Neural cell (in vitro differentiated cells): ENCODE measurements around the gene DENND5A. TPM values are rescaled to one million over a fixed set of nuclear protein-coding genes. Genes with fewer than 3 reads are reported as not detected.

Experiments used
- H2AFZ ChIP-seq: fragments of 200-600, 300-800 bp; sonication (generic), shearing (Covaris generic); 2 replicates; pipeline ENCODE4 v1.6.0; 2014; ENCODE audit warnings: low read depth, mild to moderate bottlenecking, antibody characterized with exemption, low read length, moderate library complexity
- H3F3A ChIP-seq: fragments of 200-600 bp; shearing (Covaris generic); 2 replicates; pipeline ENCODE4 v1.6.1; 2016; ENCODE audit warnings: mild to moderate bottlenecking, moderate library complexity, mixed read lengths, antibody characterized with exemption, low read length; ENCODE audit not compliant: insufficient read depth, poor library complexity, severe bottlenecking
- H3K27ac ChIP-seq: fragments of 200-600, 300-800 bp; sonication (generic), shearing (Covaris generic); 2 replicates; pipeline ENCODE4 v1.5.1; 2014; ENCODE audit warnings: mild to moderate bottlenecking, low read length, moderate library complexity
- H3K27me3 ChIP-seq: fragments of 300-800, 200-600 bp; sonication (generic), shearing (Covaris generic); 2 replicates; pipeline ENCODE4 v1.6.0; 2014; ENCODE audit warnings: mild to moderate bottlenecking, low read depth, low read length, moderate library complexity; ENCODE audit not compliant: insufficient read depth
- H3K36me3 ChIP-seq: fragments of 300-800, 200-600 bp; sonication (generic), shearing (Covaris generic); 2 replicates; pipeline ENCODE4 v1.5.1; 2014; ENCODE audit warnings: mild to moderate bottlenecking, antibody characterized with exemption, low read length, moderate library complexity; ENCODE audit not compliant: insufficient read depth
- H3K4me2 ChIP-seq: fragments of 300-800, 200-600 bp; sonication (generic), shearing (Covaris generic); 2 replicates; pipeline ENCODE4 v1.6.0; 2014; ENCODE audit warnings: mild to moderate bottlenecking, low read length
- H3K4me3 ChIP-seq: fragments of 300-800, 200-600 bp; sonication (generic), shearing (Covaris generic); 2 replicates; pipeline ENCODE4 v1.5.1; 2014; ENCODE audit warnings: mild to moderate bottlenecking, low read length, moderate library complexity
- H3K79me2 ChIP-seq: fragments of 200-600 bp; shearing (Covaris generic); replicated peaks from 2 replicates; pipeline ENCODE4 v1.6.0; 2014; ENCODE audit warnings: mild to moderate bottlenecking, low read length, moderate library complexity; ENCODE audit not compliant: insufficient read depth
- H3K9ac ChIP-seq: fragments of 300-800, 200-600 bp; sonication (generic), shearing (Covaris generic); 2 replicates; pipeline ENCODE4 v1.6.1; 2016; ENCODE audit warnings: mild to moderate bottlenecking, low read length, mixed read lengths
- H3K9me2 ChIP-seq: fragments of 200-600 bp; shearing (Covaris generic); 2 replicates; pipeline ENCODE4 v1.6.1; 2016; ENCODE audit warnings: mild to moderate bottlenecking, low read length, mixed read lengths; ENCODE audit not compliant: insufficient read depth
- H3K9me3 ChIP-seq: fragments of 200-600, 300-800 bp; sonication (generic), shearing (Covaris generic); 2 replicates; pipeline ENCODE4 v1.6.1; 2016; ENCODE audit warnings: mild to moderate bottlenecking, mixed run types, low read length, moderate library complexity, mixed read lengths
- H4K20me1 ChIP-seq: fragments of 200-600 bp; shearing (Covaris generic); 2 replicates; pipeline ENCODE4 v1.6.1; 2016; ENCODE audit warnings: mild to moderate bottlenecking, mixed run types; ENCODE audit not compliant: insufficient read depth
- EP300 ChIP-seq: fragments of 450-650 bp; conservative IDR thresholded peaks from 2 replicates; pipeline ENCODE4 v1.6.1; 2014; ENCODE audit warnings: antibody characterized with exemption, mild to moderate bottlenecking, moderate library complexity; ENCODE audit not compliant: poor library complexity, severe bottlenecking
- EZH2 ChIP-seq: fragments of 200-600, 300-800 bp; shearing (Covaris generic), sonication (generic); IDR thresholded peaks from 2 replicates; pipeline ENCODE4 v1.6.1; 2014; ENCODE audit warnings: antibody characterized with exemption, low read length, borderline replicate concordance, mild to moderate bottlenecking; ENCODE audit not compliant: insufficient read depth, poor library complexity, severe bottlenecking
- MXI1 ChIP-seq: fragments of 450-650 bp; conservative IDR thresholded peaks from 2 replicates; pipeline ENCODE4 v1.6.1; 2014; ENCODE audit warnings: antibody characterized with exemption, mild to moderate bottlenecking; ENCODE audit not compliant: poor library complexity, severe bottlenecking
- POLR2AphosphoS5 ChIP-seq: IDR thresholded peaks from 2 replicates; pipeline ENCODE4 v1.6.1; 2012
- RAD21 ChIP-seq: fragments of 450-650 bp; conservative IDR thresholded peaks from 2 replicates; pipeline ENCODE4 v1.6.1; 2014; ENCODE audit warnings: antibody characterized with exemption, mild to moderate bottlenecking, moderate library complexity
- SMC3 ChIP-seq: fragments of 450-650 bp; conservative IDR thresholded peaks from 2 replicates; pipeline ENCODE4 v1.6.1; 2014; ENCODE audit warnings: antibody characterized with exemption, mild to moderate bottlenecking, moderate library complexity; ENCODE audit not compliant: poor library complexity
- TAF1 ChIP-seq: IDR thresholded peaks from 2 replicates; pipeline ENCODE4 v1.6.1; 2012; ENCODE audit warnings: low read depth
- polyA plus RNA-seq: library from polyadenylated mRNA; depleted of rRNA; stranded (reverse); fragments of >200 nt; gene quantifications from 2 replicates; pipeline ENCODE4 v1.2.3, GENCODE V29; 2014
- TF ChIP-seq, protein P1 (sequence below): IDR thresholded peaks from 2 replicates; pipeline ENCODE4 v1.6.1; 2012; ENCODE audit warnings: borderline replicate concordance
- TF ChIP-seq, protein P2 (sequence below): fragments of 450-650 bp; IDR thresholded peaks from 2 replicates; pipeline ENCODE4 v1.5.1; 2014; ENCODE audit warnings: antibody characterized with exemption, mild to moderate bottlenecking, moderate library complexity; ENCODE audit not compliant: poor library complexity, severe bottlenecking

Gene DENND5A
- polyA plus RNA-seq, 1 donor from 2014 or later = 75.6 TPM

DNA sequence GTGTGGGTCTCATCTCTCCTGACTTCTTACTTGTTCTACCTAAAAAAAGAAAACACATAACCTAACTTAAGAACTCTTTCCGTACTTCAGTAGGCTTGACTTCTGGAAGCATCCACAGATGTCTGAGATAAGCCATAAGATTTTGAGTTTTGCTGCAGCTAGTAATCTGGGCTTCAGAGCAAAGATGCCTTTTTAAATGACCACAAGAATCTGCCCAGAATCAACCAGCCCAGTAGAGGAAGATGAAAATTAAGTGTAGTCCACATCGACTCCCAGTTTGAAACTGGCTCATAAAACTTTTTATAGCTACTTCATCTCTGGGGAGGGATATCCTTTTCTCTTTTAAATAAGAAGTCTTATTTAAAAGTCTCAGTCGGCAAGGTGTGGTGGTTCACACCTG, 10.7 kb downstream of the DENND5A start:
- H3K9me2 ChIP-seq = no peaks in the 10 kb centered on the region
- peaks cover 26% of the 10 kb centered on the region for H3K79me2 ChIP-seq
- no peaks in the 10 kb centered on the region for H3F3A ChIP-seq
- no peaks in the 10 kb centered on the region for H3K27me3 ChIP-seq
- H3K36me3 ChIP-seq = no peaks in the 10 kb centered on the region
- H2AFZ ChIP-seq = no peak overlapping the region
- no peak overlapping the region for H3K4me2 ChIP-seq
- no peak overlapping the region for H3K27ac ChIP-seq
- H3K9me3 ChIP-seq = no peaks in the 10 kb centered on the region
- no peak overlapping the region for H3K9ac ChIP-seq
- TF ChIP-seq, protein P1, sequence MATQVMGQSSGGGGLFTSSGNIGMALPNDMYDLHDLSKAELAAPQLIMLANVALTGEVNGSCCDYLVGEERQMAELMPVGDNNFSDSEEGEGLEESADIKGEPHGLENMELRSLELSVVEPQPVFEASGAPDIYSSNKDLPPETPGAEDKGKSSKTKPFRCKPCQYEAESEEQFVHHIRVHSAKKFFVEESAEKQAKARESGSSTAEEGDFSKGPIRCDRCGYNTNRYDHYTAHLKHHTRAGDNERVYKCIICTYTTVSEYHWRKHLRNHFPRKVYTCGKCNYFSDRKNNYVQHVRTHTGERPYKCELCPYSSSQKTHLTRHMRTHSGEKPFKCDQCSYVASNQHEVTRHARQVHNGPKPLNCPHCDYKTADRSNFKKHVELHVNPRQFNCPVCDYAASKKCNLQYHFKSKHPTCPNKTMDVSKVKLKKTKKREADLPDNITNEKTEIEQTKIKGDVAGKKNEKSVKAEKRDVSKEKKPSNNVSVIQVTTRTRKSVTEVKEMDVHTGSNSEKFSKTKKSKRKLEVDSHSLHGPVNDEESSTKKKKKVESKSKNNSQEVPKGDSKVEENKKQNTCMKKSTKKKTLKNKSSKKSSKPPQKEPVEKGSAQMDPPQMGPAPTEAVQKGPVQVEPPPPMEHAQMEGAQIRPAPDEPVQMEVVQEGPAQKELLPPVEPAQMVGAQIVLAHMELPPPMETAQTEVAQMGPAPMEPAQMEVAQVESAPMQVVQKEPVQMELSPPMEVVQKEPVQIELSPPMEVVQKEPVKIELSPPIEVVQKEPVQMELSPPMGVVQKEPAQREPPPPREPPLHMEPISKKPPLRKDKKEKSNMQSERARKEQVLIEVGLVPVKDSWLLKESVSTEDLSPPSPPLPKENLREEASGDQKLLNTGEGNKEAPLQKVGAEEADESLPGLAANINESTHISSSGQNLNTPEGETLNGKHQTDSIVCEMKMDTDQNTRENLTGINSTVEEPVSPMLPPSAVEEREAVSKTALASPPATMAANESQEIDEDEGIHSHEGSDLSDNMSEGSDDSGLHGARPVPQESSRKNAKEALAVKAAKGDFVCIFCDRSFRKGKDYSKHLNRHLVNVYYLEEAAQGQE = no peak
- TF ChIP-seq MXI1 (no peak), TAF1 (no peak), SMC3 (no peak), RAD21 (no peak), EZH2 (no peak), EP300 (no peak), POLR2AphosphoS5 (no peak)
- TF ChIP-seq, protein P2, sequence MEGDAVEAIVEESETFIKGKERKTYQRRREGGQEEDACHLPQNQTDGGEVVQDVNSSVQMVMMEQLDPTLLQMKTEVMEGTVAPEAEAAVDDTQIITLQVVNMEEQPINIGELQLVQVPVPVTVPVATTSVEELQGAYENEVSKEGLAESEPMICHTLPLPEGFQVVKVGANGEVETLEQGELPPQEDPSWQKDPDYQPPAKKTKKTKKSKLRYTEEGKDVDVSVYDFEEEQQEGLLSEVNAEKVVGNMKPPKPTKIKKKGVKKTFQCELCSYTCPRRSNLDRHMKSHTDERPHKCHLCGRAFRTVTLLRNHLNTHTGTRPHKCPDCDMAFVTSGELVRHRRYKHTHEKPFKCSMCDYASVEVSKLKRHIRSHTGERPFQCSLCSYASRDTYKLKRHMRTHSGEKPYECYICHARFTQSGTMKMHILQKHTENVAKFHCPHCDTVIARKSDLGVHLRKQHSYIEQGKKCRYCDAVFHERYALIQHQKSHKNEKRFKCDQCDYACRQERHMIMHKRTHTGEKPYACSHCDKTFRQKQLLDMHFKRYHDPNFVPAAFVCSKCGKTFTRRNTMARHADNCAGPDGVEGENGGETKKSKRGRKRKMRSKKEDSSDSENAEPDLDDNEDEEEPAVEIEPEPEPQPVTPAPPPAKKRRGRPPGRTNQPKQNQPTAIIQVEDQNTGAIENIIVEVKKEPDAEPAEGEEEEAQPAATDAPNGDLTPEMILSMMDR = no peak
- H3K4me3 ChIP-seq = no peak overlapping the region
- no peaks in the 10 kb centered on the region for H4K20me1 ChIP-seq

DNA sequence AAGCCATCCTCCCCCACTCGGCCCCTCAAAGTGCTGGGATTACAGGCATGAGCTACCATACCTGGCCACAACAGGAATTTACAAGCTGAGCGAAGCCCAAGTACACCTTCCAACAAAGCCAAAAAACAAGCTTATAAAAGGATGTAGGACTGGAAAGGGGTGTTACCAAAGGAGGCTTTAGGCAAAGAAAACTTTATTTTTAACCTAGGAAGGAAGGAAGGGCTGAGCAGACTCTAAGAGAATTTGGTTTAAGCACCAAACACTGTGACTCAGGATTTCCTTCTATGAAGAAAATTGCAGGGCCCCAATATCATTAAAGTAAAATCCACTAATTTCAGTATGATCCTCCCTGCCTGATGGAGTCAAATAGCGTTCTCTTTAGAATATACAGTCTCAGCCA, 12.1 kb downstream of the DENND5A start:
- H3K4me2 ChIP-seq = no peak overlapping the region
- H3F3A ChIP-seq = no peaks in the 10 kb centered on the region
- no peak overlapping the region for H3K9ac ChIP-seq
- H3K4me3 ChIP-seq = no peak overlapping the region
- no peaks in the 10 kb centered on the region for H4K20me1 ChIP-seq
- H2AFZ ChIP-seq = no peak overlapping the region
- no peaks in the 10 kb centered on the region for H3K36me3 ChIP-seq
- H3K9me3 ChIP-seq = no peaks in the 10 kb centered on the region
- no peak for TF ChIP-seq EP300
- no peak for TF ChIP-seq POLR2AphosphoS5
- TF ChIP-seq, protein P2 = no peak
- no peak for TF ChIP-seq RAD21
- TF ChIP-seq, protein P1 = no peak
- no peak for TF ChIP-seq MXI1
- no peak for TF ChIP-seq EZH2
- no peaks in the 10 kb centered on the region for H3K27me3 ChIP-seq
- peaks cover 22% of the 10 kb centered on the region for H3K79me2 ChIP-seq
- no peak overlapping the region for H3K27ac ChIP-seq
- H3K9me2 ChIP-seq = no peaks in the 10 kb centered on the region
